GM21529 (cell line): ENCODE measurements around the gene SUSD1.
A peak's percentile ranks its signal among the peaks of the same experiment; 100 is the strongest.
"Not testable (repeated sequence)": the region's sequence is repeated elsewhere in the genome, so short reads cannot be mapped to it uniquely, and the experiment has no call there.

Experiments used
- ATAC-seq: cut with Tn5 transposase; IDR thresholded peaks from one replicate; pipeline ENCODE4 v1.9.1; 2021; ENCODE audit not compliant: unreplicated experiment

The SUSD1 gene

DNA sequence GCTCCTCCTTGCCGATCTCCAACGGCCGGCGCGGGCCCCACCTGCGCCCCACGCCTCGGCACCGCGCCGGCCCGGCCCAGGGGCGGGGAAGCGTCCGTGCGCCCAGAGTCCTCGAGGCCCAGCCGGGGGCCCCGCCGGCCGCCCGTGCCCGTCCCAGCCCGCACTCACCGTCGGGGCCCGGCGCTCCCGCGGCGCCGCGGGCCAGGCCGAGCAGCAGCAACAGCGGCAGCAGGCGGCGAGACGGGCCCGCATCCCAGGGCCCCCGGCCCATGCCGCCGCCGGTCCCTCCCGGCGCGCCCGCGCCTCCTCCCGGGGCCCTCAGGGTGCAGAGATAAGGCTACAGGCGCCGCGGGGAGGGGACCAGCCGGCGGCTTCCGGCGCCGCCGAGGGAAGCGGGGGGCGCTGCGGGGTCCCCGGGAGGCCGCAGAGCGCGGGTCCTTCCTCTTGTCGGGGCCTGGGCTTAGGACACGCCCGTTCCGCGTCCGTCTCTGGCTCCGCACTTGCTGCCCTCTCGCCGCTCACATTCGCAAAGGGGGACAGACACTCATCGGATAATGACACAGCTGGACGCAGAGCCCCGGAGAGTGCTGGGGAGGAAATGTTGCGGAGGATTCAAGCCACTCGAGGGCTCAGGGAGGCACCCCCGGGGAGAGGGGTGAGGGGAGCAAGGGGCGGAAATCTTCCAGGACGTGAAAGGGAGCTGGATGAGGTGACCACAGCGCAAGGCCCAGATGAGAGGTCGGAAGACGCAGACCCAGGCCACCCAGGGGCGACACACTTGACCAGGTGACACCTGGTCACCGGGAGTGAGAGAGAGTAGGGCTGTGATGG is at the start of gene SUSD1:
SUSD1 (minus strand) TSS at position 333 of the 831 bp plus-strand sequence; CDS start at position 271, 62 bp downstream.
- ATAC-seq = peak; percentile 51

DNA sequence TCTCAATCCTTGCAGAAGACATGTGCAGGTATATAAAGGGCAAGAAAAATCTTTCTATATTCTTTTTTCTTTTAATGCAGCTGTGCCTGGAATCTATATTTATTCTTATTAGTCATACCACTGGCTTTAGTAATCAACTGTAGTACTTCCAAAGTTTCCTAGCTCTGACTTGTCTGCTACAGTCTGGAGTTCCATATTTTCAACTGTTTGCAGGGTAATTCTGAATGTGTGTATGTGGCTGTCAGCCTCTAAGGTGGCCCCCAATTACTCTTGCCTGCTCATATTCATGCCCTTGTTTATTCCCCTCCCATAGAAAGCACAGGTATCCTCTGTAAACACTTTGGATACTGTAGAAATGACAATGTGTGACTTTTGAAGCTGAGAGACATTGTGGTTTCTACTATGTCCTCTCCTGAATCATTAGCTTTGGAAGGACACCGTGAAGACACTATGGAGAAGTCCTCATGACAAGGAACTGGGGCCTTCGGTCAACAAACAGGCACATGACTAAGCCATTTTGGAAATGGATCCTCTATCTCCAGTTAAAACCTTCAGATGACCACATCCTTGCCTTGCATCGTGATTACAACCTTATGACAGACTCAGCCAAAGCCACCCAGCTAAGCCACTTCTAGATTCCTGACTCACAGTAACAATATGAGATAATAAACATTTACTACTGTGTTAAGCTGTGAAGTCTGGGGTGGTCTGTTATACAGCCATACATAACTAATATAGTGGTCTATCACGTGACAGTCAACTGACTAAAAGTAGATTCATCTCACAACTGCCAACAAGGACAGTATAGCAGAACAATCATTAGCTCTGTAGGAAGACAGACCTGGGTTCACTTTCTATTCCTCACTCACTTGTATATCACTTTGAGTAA is 49.5 kb upstream of the SUSD1 start:
- ATAC-seq = peak; percentile 69

DNA sequence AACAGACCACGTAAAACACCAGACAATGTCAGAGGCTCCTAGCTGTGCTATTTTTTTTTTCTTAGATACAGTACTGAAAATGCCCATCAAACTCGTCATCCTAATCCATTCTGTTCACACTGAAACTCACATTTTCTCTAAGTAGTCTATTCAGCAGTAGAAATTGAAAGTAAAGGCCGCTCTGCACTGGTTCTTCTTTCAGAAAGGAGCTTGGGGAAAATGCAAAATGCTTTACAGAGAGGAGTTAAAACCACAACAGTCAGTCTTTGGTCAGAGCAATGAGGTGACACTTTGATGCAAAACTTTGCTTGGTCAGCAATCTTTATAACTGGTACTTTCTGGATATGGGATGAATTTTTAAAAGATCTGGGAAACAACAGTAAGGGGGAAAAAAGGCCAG is 43.8 kb upstream of the SUSD1 start:
- peak; percentile 93 for ATAC-seq

- no peak for ATAC-seq
Measured at GRCh38 chr9:112212926-112213325, 37.8 kb upstream of the SUSD1 start.

DNA sequence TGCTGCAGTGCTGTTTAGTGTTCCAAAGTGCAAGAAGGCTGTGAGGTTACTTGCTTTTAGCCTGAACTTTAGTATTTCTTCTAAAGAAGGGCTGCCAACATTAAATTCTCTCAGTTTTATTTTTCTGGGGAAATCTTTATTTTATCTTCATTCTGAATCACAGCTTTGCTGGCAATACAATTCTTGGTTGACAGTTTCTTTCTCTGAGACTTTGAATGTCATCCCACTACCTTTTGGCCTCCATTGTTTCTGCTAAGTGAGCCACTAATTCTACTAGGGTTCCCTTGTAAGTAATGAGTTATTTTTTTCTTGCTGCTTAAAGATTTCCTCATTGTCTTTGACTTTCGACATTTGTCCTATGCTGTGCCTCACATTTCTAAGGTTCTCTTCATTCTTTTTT is 32.4 kb upstream of the SUSD1 start:
- ATAC-seq = no peak

DNA sequence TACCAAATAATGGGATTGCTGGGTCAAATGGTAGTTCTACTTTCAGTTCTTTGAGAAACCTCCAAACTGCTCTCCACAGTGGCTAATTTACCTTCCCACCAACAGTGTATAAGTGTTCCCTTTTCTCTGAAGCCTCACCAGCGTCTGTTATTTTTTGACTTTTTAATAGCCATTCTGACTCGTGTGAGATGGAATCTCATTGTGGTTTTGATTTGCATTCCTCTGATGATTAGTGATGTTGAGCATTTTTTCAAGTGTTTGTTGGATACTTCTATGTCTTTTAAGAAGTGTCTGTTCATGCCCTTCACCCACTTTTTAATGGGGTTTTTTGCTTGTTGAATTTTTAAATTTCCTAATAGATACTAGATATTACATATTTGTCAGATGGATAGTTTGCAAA is 28.4 kb upstream of the SUSD1 start:
- no peak for ATAC-seq

- ATAC-seq = no peak
Measured at GRCh38 chr9:112200711-112201110, 25.6 kb upstream of the SUSD1 start.

- ATAC-seq = no peak
Measured at GRCh38 chr9:112198646-112199045, 23.5 kb upstream of the SUSD1 start.

DNA sequence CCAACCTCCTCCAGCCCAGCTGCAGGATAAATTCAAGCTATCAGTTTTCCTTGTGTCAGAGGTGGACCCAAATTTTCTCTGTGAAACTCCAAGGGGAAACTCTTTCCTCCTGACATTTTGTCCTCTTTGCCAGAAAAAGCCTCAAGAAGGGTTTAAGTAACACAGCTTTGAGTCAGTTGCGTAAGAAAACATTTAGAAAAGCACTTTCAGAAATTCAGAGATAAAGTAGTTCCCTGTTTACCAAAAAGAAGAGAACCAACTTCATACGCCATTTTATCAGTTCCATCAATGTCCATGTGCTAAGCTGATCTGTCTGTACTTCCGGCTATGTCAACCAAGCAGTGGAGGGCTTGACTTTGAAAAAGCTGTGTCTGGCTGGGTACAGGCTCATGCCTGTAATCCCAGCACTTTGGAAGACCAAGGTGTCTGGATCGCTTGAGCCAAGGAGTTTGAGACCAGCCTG is 19.9 kb upstream of the SUSD1 start:
- ATAC-seq = no peak

DNA sequence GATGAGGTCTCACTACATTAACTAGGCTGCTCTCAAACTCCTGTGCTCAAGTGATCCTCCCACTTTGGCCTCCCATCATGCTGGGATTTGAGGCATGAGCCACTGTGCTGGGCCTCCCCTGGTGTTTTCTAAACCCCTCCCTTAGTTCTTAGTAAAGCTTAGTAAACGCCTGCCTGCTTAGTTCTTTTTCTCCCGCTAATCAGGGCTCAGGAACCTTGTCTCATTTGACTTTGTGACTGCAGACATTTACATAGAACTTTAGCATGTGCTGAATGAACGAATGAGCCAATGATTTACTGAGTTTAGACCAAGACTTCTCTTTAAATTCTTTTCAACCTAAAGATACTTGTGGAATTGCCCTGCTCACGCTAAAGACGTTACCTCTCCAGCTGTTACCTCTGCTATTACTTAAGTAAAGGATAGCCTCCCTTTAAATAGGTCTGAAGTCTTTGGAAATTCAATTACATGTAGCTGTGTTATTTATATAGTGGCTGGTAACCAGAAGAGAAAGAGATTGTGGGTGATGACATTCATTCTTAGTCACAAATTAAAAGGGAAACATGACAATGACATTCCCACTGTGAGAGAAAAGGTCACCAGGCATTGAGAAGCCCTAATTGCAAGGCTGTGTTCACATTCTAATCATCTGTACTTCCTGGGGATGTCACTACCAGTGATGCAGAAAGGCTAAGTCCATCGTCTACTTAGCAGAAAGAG is 18.6 kb upstream of the SUSD1 start:
- ATAC-seq = no peak

DNA sequence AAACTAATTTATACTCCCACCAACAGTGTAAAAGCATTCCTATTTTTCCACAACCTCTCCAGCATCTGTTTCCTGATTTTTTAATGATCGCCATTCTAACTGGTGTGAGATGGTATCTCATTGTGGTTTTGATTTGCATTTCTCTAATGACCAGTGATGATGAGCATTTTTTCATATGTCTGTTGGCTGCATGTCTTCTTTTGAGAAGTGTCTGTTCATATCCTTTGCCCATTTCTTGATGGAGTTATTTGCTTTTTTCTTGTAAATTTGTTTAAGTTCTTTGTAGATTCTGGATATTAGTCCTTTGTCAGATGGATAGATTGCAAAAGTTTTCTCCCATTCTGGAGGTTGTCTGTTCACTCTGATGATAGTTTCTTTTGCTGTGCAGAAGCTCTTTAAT is 15.2 kb upstream of the SUSD1 start:
- ATAC-seq = not testable (repeated sequence)

GRCh38 chr9:112188884-112189283 is 13.8 kb upstream of the SUSD1 start:
- ATAC-seq = no peak

DNA sequence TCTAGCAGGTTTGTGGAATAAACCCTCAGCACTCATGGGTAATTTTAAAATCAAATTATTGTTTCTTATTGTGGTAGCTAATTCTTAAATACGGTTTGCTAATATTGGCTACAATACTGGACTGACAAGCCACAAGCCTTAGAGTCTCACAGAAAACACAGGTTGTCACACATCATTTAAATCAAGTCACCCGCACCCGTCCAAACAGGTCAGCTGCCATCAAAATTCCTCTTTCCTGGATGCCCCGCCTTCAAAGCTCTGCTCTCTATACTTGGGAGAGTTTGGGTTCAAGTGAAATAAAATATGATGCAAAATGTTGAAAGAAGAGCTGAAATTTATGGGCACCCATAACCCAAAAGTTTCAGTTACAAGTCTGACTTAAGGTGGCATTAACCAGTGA is 12.3 kb upstream of the SUSD1 start:
- ATAC-seq = no peak

DNA sequence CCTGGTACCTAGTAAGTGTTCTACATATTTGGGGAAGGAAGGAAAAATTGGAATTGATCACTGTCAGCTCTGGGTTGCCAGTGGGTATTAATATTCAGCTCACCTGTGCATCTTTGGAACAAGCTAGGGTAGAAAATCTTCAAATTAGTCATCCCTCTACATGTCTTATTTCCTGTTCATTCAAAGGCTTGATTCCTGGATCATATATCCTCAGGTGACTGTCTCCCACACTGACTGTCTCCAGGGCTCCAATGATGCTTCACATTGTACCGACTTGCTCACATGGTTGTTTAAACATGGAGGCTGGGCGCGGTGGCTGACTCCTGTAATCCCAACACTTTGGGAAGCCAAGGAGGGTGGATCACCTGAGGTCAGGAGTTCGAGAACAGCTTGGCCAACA is 11.6 kb upstream of the SUSD1 start:
- no peak for ATAC-seq

DNA sequence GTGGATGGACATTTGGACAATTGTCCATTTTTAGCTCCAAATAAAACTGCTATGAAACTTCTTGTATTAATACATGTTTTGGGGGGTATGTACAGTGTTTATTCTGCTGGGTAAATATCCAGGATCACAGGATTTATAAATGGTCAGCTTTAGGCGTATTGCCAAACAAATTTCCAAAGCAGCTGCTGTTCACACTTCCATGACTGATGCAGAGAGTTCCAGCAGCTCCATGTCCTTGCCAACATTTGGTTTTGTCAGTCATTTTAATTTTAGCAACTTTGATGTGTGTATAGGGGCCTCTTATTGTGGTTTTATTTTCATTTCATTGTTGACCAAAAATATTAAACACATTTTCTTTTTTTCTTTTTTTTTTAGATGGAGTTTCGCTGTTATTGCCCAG is 9.8 kb upstream of the SUSD1 start:
- no peak for ATAC-seq

DNA sequence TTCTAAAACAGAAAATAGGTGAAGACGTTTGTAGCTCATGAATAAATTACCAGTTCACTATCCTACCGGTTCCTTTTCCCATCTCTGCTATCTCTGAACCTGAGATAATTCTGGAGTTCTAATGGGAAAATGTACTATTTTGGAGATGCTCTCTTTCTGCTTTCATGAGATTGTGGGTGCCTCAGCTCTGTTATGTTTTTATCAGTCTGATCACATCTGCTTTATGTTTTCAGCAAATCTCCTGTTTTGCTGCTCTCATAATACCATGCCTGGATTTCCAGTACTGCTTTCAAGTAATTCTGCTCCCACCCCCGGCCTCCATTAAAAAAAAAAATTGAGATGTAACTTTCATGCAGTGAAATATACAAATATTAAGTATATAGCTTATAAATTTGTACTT is 9.1 kb upstream of the SUSD1 start:
- ATAC-seq = no peak

- ATAC-seq = no peak
Measured at GRCh38 chr9:112180387-112180881, 5.3 kb upstream of the SUSD1 start.

GRCh38 chr9:112179816-112180215 is 4.7 kb upstream of the SUSD1 start:
- ATAC-seq = no peak

GRCh38 chr9:112176524-112176923 is 1.4 kb upstream of the SUSD1 start:
- ATAC-seq = no peak

DNA sequence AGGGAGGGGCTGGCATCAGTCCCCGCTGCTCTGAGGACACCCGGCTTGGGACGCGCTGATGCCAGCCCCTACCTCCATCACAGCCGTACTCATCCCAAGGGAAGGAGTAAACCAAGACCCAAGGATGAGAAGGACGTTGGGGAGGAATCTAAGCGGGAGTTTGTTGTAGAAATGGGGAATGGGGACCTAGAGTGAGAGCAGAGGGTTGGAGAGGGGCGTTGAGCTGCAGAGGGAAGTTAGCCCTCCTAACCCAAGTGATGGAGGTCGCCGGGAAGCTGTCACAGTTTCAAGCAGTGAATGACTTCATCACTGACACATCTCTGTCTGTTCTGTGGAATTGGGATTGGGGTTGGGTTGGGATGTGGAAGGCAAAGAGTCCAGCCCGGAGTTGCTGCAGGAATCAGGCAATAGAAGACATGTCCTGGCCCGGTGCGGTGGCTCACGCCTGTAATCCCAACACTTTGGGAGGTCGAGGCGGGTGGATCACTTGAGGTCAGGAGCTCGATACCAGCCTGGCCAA is 759 bp upstream of the SUSD1 start:
- ATAC-seq = no peak
